Common myeloid progenitor, CD34-positive (primary cell): ENCODE results near the gene KCNG2.

Experiments used
- CTCF ChIA-PET: fragments of 350-600 bp; sonication (Branson Sonifier 250); formaldehyde crosslinking; loops from one replicate; lab custom pipeline; 2021; ENCODE audit warnings: antibody characterized with exemption; lab: Charles Lee
- POLR2A ChIA-PET: fragments of 350-600 bp; sonication (Branson Sonifier 250); formaldehyde crosslinking; loops from one replicate; lab custom pipeline; 2021; ENCODE audit warnings: antibody characterized with exemption; lab: Charles Lee
- DNase-seq, 3 donors: peaks; one replicate each; pipeline versions ENCODE4 v3.0.0 to v3.0.0-alpha.2; 2013
- H3K27ac ChIP-seq, 2 experiments: 1 replicate in 1 of 2; 2 replicates in 1 of 2; pipeline ENCODE4 v1.7.0; 2013; ENCODE audit warnings: inconsistent platforms in 2 of 2, low read length in 2 of 2, mild to moderate bottlenecking in 2 of 2, low read depth in 1 of 2, moderate library complexity in 1 of 2; ENCODE audit not compliant: severe bottlenecking in 2 of 2, insufficient read depth in 1 of 2, poor library complexity in 1 of 2
- H3K27me3 ChIP-seq, 5 experiments: replicated peaks in 2 of 5; 1 replicate in 3 of 5; 2 replicates in 2 of 5; pipeline versions ENCODE4 v1.6.1 to v1.7.0; 2013; ENCODE audit warnings: low read length in 4 of 5, mild to moderate bottlenecking in 2 of 5, moderate library complexity in 2 of 5, inconsistent platforms in 1 of 5; ENCODE audit not compliant: insufficient read depth in 5 of 5, control insufficient read depth in 4 of 5
- H3K36me3 ChIP-seq, 4 experiments: 1 replicate in 2 of 4; 2 replicates in 2 of 4; pipeline versions ENCODE4 v1.6.1 to v1.7.0; 2013; ENCODE audit warnings: low read length in 3 of 4, control low read depth in 1 of 4, mild to moderate bottlenecking in 1 of 4; ENCODE audit not compliant: control insufficient read depth in 4 of 4, insufficient read depth in 4 of 4
- H3K4me1 ChIP-seq, 4 experiments: 1 replicate in 3 of 4; 2 replicates in 1 of 4; pipeline versions ENCODE4 v1.6.1 to v1.7.1; 2013; ENCODE audit warnings: low read length in 3 of 4, mild to moderate bottlenecking in 3 of 4, control low read depth in 1 of 4, inconsistent platforms in 1 of 4, moderate library complexity in 1 of 4; ENCODE audit not compliant: control insufficient read depth in 4 of 4, insufficient read depth in 4 of 4; ENCODE audit errors: control extremely low read depth in 1 of 4
- H3K4me3 ChIP-seq, 7 experiments: 1 replicate in 4 of 7; 2 replicates in 3 of 7; pipeline versions ENCODE4 v1.5.1 to v1.7.0; 2013; ENCODE audit warnings: mild to moderate bottlenecking in 7 of 7, low read length in 6 of 7, moderate library complexity in 6 of 7, inconsistent platforms in 2 of 7, low read depth in 2 of 7, control low read depth in 1 of 7; ENCODE audit not compliant: insufficient read depth in 4 of 7, control insufficient read depth in 1 of 7; ENCODE audit errors: extremely low read depth in 1 of 7
- H3K9me3 ChIP-seq, 5 experiments: 1 replicate in 4 of 5; 2 replicates in 1 of 5; pipeline versions ENCODE4 v1.6.1 to v1.7.1; 2013; ENCODE audit warnings: low read length in 4 of 5, mild to moderate bottlenecking in 2 of 5, inconsistent platforms in 1 of 5, low read depth in 1 of 5, moderate library complexity in 1 of 5; ENCODE audit not compliant: control insufficient read depth in 4 of 5, insufficient read depth in 2 of 5; ENCODE audit errors: control extremely low read depth in 1 of 5
- WGBS: methylation state at CpG from one replicate; pipeline ENCODE4 v1.1.5; 2013; ENCODE audit not compliant: insufficient coverage; 5-methylcytosine and 5-hydroxymethylcytosine counted together

KCNG2 gene

GRCh38 chr18:79902640-79903039 lies 104.9 kb downstream of the KCNG2 start:
- H3K36me3 ChIP-seq, result peaks cover 7 to 48% (median 30%) of the 10 kb centered on the region in 4 experiments
- H3K9me3 ChIP-seq, result peaks cover 0 to 45% (median 35%) of the 10 kb centered on the region in 5 experiments
- H3K27ac ChIP-seq, result no peak overlapping the region
- 97% methylated on average over 20 of the region's 20 CpGs for WGBS
- H3K27me3 ChIP-seq, result peaks cover 0 to 13% (median 0%) of the 10 kb centered on the region in 5 experiments
- no peak for DNase-seq
- CTCF ChIA-PET, result interaction anchor here (1.0 kb wide), 1 partner anchor 14 kb away, joined by 3 read pairs; no protein-coding TSS in a partner anchor
- POLR2A ChIA-PET, result interaction anchor here (0.6 kb wide), 1 partner anchor 180 kb away, joined by 3 read pairs; no protein-coding TSS in a partner anchor
- no peaks in the 10 kb centered on the region for H3K4me1 ChIP-seq
- H3K4me3 ChIP-seq, result no peak overlapping the region

- no peak overlapping the region for H3K4me3 ChIP-seq
- no peak overlapping the region for H3K27ac ChIP-seq
- DNase-seq, result no peak
- H3K4me1 ChIP-seq, result no peaks in the 10 kb centered on the region
- ChIA-PET POLR2A (interaction anchor here (0.6 kb wide), 1 partner anchor 180 kb away, joined by 3 read pairs; no protein-coding TSS in a partner anchor), CTCF (no interaction called here)
- H3K9me3 ChIP-seq, result peaks cover 0 to 40% (median 29%) of the 10 kb centered on the region in 5 experiments
- peaks cover 7 to 48% (median 31%) of the 10 kb centered on the region in 4 experiments for H3K36me3 ChIP-seq
- peaks cover 0 to 13% (median 0%) of the 10 kb centered on the region in 5 experiments for H3K27me3 ChIP-seq
- WGBS, result 100% methylated on average over 23 of the region's 28 CpGs
Measured at GRCh38 chr18:79903071-79903635, 105.4 kb downstream of the KCNG2 start.

GRCh38 chr18:79903787-79904356 lies 106.1 kb downstream of the KCNG2 start:
- H3K27ac ChIP-seq, result no peak overlapping the region
- H3K36me3 ChIP-seq, result peaks cover 11 to 50% (median 33%) of the 10 kb centered on the region in 4 experiments
- H3K27me3 ChIP-seq, result peaks cover 0 to 12% (median 0%) of the 10 kb centered on the region in 5 experiments
- DNase-seq, result no peak
- 95% methylated on average over 24 of the region's 25 CpGs for WGBS
- H3K4me1 ChIP-seq, result no peaks in the 10 kb centered on the region
- ChIA-PET CTCF (no interaction called here), POLR2A (no interaction called here)
- peaks cover 0 to 34% (median 26%) of the 10 kb centered on the region in 5 experiments for H3K9me3 ChIP-seq
- H3K4me3 ChIP-seq, result no peak overlapping the region

GRCh38 chr18:79904357-79905147 lies 106.8 kb downstream of the KCNG2 start:
- H3K9me3 ChIP-seq, result peaks cover 0 to 32% (median 23%) of the 10 kb centered on the region in 5 experiments
- peaks cover 11 to 55% (median 38%) of the 10 kb centered on the region in 4 experiments for H3K36me3 ChIP-seq
- CTCF ChIA-PET, result interaction anchor here (1.5 kb wide), 1 partner anchor 13 kb away, joined by 3 read pairs; no protein-coding TSS in a partner anchor
- WGBS, result 96% methylated on average over 20 of the region's 27 CpGs
- POLR2A ChIA-PET, result no interaction called here
- H3K27ac ChIP-seq, result no peak overlapping the region
- peaks cover 0 to 6% (median 0%) of the 10 kb centered on the region in 5 experiments for H3K27me3 ChIP-seq
- no peak for DNase-seq
- H3K4me3 ChIP-seq, result no peak overlapping the region
- H3K4me1 ChIP-seq, result no peaks in the 10 kb centered on the region

- 98% methylated on average over 21 of the region's 21 CpGs for WGBS
Measured at GRCh38 chr18:79905389-79905911, 107.7 kb downstream of the KCNG2 start.

GRCh38 chr18:79905993-79906392 lies 108.3 kb downstream of the KCNG2 start:
- CTCF ChIA-PET, result interaction anchor here (1.0 to 1.6 kb wide), 4 partner anchors 10 to 31 kb away, joined by 3 to 4 read pairs (median 3); no protein-coding TSS in a partner anchor
- POLR2A ChIA-PET, result interaction anchor here (0.6 to 1.2 kb wide), 2 partner anchors 44 to 114 kb away, joined by 5 to 7 read pairs; no protein-coding TSS in a partner anchor
- H3K36me3 ChIP-seq, result peaks cover 11 to 59% (median 38%) of the 10 kb centered on the region in 4 experiments
- whole genome bisulfite sequencing, result no CpG with 5 or more reads among the region's 1 CpG
- H3K27me3 ChIP-seq, result no peaks in the 10 kb centered on the region
- no peaks in the 10 kb centered on the region for H3K4me1 ChIP-seq
- DNase-seq, result no peak
- peaks cover 0 to 19% (median 14%) of the 10 kb centered on the region in 5 experiments for H3K9me3 ChIP-seq
- H3K27ac ChIP-seq, result no peak overlapping the region
- no peak overlapping the region for H3K4me3 ChIP-seq

More at GRCh38 chr18:79905389-79905911, 107.7 kb downstream of the KCNG2 start:
- no peak for DNase-seq
- H3K27me3 ChIP-seq, result no peaks in the 10 kb centered on the region
- peaks cover 0 to 23% (median 16%) of the 10 kb centered on the region in 5 experiments for H3K9me3 ChIP-seq
- H3K36me3 ChIP-seq, result peaks cover 11 to 57% (median 39%) of the 10 kb centered on the region in 4 experiments
- ChIA-PET POLR2A (interaction anchor here (0.6 kb wide), 1 partner anchor 44 kb away, joined by 7 read pairs; no protein-coding TSS in a partner anchor), CTCF (interaction anchor here (1.0 to 1.6 kb wide), 4 partner anchors 10 to 32 kb away, joined by 3 to 4 read pairs (median 3); no protein-coding TSS in a partner anchor)
- H3K4me3 ChIP-seq, result no peak overlapping the region
- no peak overlapping the region for H3K27ac ChIP-seq
- H3K4me1 ChIP-seq, result no peaks in the 10 kb centered on the region
